HG03045 (cell line): ENCODE results near the gene SCARB1.

Experiments used
- ATAC-seq: cut with Tn5 transposase; IDR thresholded peaks from one replicate; pipeline ENCODE4 v1.9.1; 2021; ENCODE audit warnings: mild to moderate bottlenecking, moderate library complexity; ENCODE audit not compliant: unreplicated experiment

Gene SCARB1

DNA sequence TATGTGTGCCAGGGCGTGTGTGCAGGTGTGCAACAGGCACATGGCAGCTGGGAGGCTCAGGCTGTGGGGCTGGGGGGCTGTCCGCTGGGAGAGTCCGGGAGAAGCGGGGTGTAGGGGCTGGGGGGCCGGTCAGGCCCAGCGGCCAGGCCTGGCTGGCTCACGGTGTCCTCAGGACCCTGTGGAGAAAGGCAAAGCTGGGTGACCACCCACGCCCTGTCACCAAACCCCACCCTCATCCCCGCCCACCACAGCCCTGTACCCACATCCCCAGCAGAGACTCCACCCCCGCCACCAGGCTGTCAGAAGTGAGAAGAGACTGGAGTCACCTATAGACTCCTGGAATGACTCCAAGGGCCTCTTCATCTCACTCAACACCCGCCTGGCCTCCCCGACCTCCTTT, 85.3 kb downstream of the SCARB1 start:
- ATAC-seq, result no peak

DNA sequence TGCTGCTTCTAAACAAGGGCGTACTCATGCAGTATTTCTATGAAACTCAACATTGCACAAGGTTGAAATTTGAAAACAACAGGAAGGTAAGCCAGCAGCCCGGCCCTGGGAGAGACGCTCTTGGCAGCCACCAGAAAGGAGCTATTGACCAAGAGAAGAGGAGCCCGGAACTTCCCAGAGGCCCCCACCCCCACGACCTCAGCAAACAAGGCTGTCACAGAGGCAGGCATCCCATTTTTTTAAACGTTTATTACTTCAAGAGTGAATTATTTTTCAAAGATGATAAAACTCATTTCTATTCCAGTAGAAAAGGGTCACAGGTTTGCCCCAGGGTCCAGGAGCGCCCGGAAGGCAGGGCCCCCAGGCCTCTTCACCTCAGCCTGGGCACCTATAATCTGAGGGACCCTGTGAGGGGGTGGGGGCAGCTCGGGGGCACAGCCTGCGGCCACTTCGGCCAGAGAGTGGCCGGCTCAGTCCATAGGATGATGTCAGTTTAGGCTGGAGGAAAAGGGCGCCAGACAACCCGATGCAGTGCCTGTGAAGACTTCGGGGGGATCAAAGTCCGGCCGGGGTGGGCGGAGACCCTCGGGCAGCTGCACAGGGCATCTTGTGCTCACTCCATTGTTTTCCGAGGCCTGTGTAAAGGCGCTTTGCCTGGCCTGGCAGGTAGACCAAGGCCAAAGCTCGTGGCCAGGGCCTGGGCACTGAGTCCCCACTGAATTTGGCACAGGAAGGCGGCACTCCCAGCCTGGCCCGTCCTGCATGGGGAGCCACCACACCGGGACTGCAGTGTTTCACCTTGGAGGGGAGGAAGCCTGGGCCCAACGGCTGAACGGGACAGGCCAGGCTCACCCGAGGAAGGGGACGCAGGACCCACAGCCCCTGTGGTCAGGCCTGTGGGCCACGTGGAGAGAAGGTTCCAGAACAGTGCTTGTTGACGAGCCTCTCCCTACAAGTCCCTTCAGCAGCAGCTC, 86.0 kb downstream of the SCARB1 start:
- no peak for ATAC-seq

DNA sequence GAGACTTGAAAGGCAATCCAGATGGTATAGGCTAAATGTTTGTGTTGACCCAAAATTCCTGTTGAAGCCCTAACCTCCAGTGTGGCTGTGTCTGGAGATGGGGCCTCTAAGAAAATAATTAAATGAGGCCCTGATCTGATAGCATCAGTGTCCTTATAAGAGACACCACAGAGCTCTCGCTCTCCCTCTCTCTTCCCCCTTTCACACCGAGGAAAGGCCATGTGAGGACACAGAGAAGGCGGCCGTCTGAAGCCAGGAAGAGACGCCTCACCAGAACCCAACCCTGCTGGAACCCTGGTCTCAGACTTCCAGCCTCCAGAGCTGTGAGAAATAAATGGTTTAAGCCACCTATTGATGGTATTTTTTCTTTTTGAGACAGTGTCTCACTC, 87.5 kb downstream of the SCARB1 start:
- no peak for ATAC-seq

DNA sequence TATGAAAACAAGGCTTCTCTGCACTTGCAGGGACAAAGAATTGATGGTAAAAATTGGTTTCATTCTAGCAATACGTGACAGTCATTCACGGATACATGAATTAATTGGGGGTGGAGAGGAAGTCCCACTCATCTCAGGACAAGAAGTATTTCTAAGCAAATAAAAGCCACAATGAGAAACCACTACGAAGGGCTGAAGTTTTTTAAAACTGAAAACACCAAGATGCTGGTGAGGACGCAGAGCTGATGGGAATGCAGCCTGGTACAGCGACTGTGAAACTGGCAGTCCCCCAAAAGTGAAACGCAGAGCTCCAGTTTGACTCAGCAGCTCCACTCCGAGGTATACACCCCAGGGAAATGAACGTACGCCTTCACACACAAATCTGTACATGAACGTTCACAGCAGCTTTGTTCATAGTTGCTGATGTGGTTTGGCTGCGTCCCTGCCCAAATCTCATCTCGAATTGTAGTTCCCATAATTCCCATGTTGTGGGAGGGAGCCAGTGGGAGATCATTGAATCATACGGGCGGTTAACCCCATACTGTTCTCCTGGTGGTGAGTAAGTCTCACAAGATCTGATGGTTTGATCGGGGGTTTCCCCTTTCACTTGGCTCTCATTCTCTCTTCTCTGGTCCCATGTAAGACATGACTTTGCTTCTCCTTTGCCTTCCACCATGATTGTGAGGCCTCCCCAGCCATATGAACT, 89.0 kb downstream of the SCARB1 start:
- peak; percentile 77 for ATAC-seq

GRCh38 chr12:124774054-124774461, 89.6 kb downstream of the SCARB1 start:
- peak; percentile 14 for ATAC-seq

DNA sequence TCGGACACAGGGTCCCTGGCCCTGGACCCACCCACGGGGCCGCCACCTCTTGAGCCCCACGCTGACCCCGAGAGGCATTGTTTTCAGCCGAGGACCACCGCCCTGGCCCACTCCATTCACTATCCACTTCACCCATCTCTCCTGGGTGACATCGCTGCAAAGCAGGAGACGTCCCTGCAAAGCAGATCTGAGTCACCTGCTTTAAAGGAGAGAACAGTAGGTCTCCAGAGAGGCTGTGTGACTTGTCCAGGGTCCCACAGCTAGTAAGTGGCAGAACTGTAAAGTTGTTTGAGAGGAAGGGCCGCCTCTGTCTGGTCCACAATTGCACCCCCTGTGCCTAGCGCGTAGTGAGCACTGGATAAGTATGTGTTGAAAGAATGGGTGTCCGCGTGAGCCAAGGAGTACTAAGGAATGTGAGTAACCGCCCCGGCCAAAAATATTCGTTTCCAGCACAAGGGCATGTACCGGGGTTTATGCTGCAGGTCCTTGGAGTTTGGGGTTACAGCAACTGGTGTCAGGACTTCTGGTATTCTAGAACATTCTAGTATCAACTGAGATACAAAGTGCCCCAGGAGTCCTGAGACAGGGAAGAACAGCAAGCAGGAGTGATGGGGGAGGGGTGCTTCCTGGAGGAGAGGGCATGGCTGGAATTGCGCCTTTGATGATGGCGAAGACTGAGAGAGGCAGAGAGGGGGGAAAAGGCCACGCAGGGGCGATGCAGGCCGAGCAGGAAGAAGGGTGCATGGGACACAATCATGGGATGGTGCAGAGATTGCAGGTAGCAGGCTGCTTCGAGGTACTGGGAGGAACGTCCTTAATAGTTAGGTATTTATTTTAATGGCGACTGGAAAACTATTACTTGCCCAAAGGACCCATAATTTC, 91.1 kb downstream of the SCARB1 start:
- ATAC-seq, result no peak

- no peak for ATAC-seq
These were observed 92.0 kb downstream of the SCARB1 start for GRCh38 chr12:124771462-124772288.

DNA sequence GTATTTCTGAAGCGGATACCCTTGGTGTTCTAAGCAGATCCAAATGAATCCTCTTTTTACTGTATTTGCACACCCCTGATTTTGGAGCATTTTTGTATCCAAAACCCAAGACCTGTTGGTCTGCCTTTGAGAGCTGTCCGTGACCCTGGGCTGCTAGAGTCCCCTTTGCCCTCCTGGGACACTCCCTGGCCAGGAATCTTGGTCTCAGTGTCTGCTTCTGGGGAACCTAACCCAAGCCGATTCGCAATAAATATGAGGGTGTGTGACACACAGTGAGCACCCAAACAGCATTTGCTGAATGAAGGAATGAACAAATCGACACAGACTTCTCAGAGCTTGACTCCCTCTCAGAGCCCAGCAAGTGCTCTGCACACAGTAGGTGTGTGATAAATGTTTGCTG, 92.9 kb downstream of the SCARB1 start:
- no peak for ATAC-seq

DNA sequence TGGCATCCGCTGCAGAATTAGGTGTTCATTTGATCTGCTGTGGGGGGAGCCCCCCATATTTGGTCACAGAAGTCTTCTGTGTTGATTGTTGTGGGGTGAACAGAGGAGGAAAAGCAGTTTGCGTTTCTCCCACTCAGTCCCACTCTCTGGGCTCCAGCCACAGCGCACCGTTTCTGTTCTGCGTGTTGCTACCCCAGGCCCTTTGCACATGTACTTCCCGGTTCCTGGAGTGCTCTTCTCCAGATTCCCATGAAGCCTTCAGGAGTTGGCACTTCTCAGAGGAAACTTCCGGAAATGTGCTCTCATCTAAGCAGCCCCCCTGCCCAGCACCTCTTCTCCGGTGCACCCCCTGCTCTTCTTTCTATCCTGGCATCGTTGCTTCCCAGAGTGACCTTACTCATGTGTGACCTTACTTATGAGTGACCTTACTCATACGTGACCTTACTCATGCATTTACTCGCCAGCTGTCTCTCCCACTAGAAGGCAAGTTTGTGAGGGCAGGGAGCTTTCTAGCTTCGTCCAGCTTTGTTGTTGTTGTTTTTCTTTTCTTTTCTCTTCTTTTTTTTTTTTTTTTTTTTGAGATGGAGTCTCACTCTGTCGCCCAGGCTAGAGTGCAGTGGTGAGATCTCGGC, 93.7 kb downstream of the SCARB1 start:
- ATAC-seq, result no peak

DNA sequence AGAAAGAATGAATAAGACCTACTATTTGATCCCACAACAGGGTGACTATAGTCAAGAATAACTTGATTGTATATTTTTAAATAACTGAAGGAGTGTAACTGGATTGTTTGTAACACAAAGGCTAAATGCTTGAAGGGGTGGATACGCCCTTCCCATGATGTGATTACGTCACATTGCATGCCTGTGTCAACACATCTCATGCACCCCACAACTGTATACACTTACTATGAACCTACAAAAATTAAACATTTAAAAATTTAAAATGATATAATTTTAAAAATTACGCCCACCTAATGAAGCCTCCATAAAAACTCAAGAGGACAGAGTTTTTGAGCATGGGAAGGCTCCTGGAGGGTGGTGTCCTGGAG, 94.5 kb downstream of the SCARB1 start:
- no peak for ATAC-seq

- ATAC-seq, result no peak
These were observed 95.1 kb downstream of the SCARB1 start for GRCh38 chr12:124768452-124769162.

DNA sequence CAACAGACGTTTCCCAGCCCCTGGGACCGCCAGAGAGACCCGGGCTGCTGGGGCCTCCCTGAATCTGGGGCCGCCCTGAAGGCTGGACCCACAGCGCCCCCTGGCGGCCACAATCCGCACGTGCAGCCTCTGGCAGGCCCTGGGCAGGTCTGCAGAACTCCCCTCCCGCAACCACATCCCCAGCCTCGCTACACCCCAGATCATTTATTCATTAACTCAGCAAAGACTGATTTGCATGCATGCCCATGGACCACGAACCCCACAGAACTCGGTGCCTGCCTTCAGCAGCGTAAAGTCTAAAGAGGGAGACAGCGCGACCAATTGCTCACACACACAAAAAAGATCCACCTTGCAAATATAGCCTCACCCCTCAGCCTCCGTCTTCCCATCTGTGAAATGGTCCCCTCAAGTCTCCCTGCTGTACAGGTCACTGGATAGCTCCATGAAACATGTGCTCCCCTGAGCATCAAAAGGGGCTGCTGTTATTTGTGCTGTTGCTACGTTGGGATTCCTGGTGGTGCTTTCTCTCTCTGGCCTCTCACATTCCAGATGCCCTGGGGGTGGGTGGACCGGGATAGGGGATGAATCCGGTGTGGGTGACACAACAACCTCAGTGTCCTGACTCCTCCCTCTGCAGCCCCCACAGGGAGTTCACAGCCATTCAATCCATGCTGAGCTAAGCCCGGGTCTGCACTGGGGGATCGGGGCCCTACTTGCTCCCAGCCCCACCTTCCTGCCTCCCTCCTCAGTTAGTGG, 96.4 kb downstream of the SCARB1 start:
- peak; percentile 63 for ATAC-seq

DNA sequence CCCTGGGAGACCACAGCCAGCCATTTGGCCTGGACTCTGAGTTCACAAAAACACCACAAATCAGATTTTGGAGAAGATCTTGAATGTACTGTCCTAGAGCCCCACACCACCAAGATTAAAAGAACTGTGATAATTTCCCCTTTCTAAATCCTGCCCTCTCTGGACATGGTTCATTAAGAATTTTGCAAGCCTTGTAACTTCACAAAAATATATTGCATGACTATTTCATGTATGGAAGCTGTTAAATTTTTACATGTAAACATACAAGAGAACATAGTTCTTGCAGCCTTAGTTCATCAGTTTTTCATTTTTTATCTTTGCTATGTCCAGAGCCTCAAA, 97.0 kb downstream of the SCARB1 start:
- ATAC-seq, result no peak

DNA sequence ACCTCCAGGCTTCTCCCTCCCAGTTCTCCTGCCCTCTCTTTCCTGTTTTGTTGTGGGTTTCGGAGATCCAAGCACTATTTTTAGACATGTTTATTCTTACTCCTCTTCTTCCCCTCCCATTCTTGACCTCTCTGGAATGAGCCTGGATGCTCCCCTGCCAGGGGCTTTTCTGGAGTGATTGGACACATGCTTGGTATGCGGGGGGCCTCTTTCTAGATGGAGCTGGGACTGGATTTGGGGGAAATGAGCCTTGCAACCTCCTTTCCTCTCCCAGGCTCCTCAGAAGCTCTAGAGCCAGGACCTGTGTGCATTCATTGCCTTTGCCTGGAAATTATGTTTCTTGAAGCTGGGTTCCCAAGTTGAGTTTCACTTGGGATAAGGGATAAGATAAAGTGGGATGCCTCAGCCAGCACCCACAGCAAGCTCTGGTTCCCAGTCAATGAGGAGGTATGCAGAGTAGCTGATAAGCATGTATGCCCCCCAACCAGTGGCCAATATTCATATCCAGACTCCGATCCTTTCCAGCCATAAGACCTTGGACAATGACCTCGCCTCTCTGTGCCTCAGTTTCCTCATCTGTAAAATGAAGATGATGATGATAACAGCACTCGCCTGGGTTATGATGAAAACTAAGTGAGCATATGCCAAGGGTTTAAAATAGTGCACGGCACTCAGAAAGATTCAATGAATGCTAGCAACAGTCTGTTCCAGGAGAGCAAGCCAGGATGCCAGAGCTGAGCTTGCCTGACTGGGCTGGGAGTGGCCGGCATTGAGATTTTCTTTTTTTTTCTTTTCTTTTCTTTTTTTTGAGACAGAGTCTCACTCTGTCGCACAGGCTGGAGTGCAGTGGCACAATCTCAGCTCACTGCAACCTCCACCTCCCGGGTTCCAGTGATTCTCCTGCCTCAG, 97.8 kb downstream of the SCARB1 start:
- no peak for ATAC-seq

- ATAC-seq, result no peak
These were observed 98.6 kb downstream of the SCARB1 start for GRCh38 chr12:124764870-124765580.

DNA sequence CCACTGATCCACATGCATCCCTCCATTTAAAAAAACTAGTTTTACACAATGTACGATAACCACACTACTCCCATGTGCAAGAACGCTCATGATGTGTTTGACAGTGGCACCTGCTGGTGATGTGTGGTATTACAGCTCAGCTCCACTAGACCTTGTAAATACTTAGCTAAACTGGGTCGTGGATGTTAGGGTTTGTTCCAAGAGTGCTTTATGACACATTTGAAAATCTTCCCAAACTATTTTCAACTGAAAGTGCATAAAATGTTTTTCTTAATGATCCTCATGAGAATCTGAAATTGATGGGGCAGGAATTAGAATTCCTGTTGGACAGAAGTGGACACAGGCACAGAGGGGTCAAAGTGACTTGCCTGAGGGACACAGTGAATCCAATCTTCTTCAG, 99.2 kb downstream of the SCARB1 start:
- no peak for ATAC-seq

- no peak for ATAC-seq
These were observed 100.1 kb downstream of the SCARB1 start for GRCh38 chr12:124763594-124763979.
